Measurements from ENCODE around the gene SYCP3. TPM values are rescaled to one million over a fixed set of nuclear protein-coding genes. Genes with fewer than 3 reads are reported as not detected.

The SYCP3 gene
- polyA plus RNA-seq, 1 donor (not counting 4 experiments of a cell fraction or from before 2014, with no cell fraction given), result 0.16 TPM

DNA sequence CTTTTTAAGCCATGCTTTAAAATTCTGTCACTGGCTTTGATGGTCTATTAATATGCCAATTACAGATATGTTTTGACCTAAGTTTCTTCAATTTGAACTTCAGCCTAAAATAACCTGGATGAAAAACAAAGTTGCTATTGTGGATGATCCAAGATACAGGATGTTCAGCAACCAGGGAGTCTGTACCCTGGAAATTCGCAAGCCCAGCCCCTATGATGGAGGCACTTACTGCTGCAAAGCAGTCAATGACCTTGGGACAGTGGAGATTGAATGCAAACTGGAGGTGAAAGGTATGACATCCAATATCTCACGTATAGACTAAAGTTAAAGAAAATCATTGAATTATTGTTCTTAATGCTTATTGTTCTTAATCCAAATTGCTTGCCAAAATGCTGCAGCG is 59.0 kb downstream of the SYCP3 start:
- Histone ChIP-seq H4K20me1 (ENCODE audit: control insufficient read depth, extremely low read depth, insufficient read depth, low read length) (no peaks in the 10 kb centered on the region), H3K9ac (ENCODE audit: control insufficient read depth, extremely low read depth, insufficient read depth, low read length) (no peak overlapping the region), H3K4me2 (ENCODE audit: control insufficient read depth, extremely low read depth, insufficient read depth, low read depth, low read length) (no peak overlapping the region), H3K27ac (ENCODE audit: control insufficient read depth, insufficient read depth, low read length) (no peak overlapping the region), H3K9me1 (ENCODE audit: control insufficient read depth, extremely low read depth, insufficient read depth, low read length) (no peaks in the 10 kb centered on the region), H3K4me1 (ENCODE audit: control insufficient read depth, extremely low read depth, insufficient read depth, low read length) (no peaks in the 10 kb centered on the region), H3K36me3 (ENCODE audit: control insufficient read depth in 2 of 2, extremely low read depth in 1 of 2, insufficient read depth in 2 of 2, low read length in 2 of 2) (no peaks in the 10 kb centered on the region), H3K79me2 (ENCODE audit: control insufficient read depth, insufficient read depth, low read length) (no peaks in the 10 kb centered on the region), H3K27me3 (ENCODE audit: control insufficient read depth, extremely low read depth, insufficient read depth, low read length) (no peaks in the 10 kb centered on the region), H2AFZ (ENCODE audit: control insufficient read depth, low read length) (no peak overlapping the region), H3K9me3 (ENCODE audit: control insufficient read depth, low read depth, low read length) (no peaks in the 10 kb centered on the region), H3K4me3 (ENCODE audit: control insufficient read depth in 2 of 3, extremely low read depth in 1 of 3, insufficient read depth in 2 of 3, low read depth in 1 of 3, low read length in 3 of 3) (no peak overlapping the region)
- TF ChIP-seq, protein P1, sequence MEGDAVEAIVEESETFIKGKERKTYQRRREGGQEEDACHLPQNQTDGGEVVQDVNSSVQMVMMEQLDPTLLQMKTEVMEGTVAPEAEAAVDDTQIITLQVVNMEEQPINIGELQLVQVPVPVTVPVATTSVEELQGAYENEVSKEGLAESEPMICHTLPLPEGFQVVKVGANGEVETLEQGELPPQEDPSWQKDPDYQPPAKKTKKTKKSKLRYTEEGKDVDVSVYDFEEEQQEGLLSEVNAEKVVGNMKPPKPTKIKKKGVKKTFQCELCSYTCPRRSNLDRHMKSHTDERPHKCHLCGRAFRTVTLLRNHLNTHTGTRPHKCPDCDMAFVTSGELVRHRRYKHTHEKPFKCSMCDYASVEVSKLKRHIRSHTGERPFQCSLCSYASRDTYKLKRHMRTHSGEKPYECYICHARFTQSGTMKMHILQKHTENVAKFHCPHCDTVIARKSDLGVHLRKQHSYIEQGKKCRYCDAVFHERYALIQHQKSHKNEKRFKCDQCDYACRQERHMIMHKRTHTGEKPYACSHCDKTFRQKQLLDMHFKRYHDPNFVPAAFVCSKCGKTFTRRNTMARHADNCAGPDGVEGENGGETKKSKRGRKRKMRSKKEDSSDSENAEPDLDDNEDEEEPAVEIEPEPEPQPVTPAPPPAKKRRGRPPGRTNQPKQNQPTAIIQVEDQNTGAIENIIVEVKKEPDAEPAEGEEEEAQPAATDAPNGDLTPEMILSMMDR (optimal IDR thresholded peaks at IDR 0.05 in 1 of 3, IDR thresholded peaks at IDR 0.05 in 1 of 3, conservative IDR thresholded peaks at IDR 0.05 in 1 of 3; ENCODE audit: extremely low read depth in 1 of 3, insufficient read depth in 2 of 3, low read length in 3 of 3), result no peak
- no peak for TF ChIP-seq EZH2 (IDR thresholded peaks at IDR 0.05; ENCODE audit: low read length)
- DNase-seq (ENCODE audit: low read depth, low spot score), result no peak
- dilution Hi-C loops (cut with MboI; ENCODE audit: extremely low pct_ligation_motif_present, low sequenced_read_pairs), result no loop called here
- FAIRE-seq, result no peak

Small RNAs within 50 kb of the gene (small RNA-seq; reads per million reads assigned to genes)
- gene RNA5SP368 (ENCODE audit: insufficient read length in 3 of 3, low read depth in 3 of 3, low replicate concordance in 1 of 3) (0 reads per million in 3 experiments), gene RNU6-101P (ENCODE audit: insufficient read length in 3 of 3, low read depth in 3 of 3, low replicate concordance in 1 of 3) (0 reads per million in 3 experiments), gene RNY1P16 (ENCODE audit: insufficient read length in 3 of 3, low read depth in 3 of 3, low replicate concordance in 1 of 3) (0 reads per million in 3 experiments)

Other genes starting within 250 kb of the SYCP3 start
- gene MYBPC1, start 144.5 kb downstream of the SYCP3 start, polyA plus RNA-seq, result not detected in 3 replicates
- gene CHPT1, start 41.8 kb downstream of the SYCP3 start, polyA plus RNA-seq, result 4.7 to 12.7 TPM (median 7.8 TPM) in 3 replicates
- gene GNPTAB, start 91.5 kb upstream of the SYCP3 start, polyA plus RNA-seq, result 30.4 to 35.7 TPM (median 33.0 TPM) in 3 replicates
- gene DRAM1, start 138.1 kb upstream of the SYCP3 start, polyA plus RNA-seq, result 20.8 to 21.7 TPM (median 20.9 TPM) in 3 replicates

All from keratinocyte (primary cell).